Upper lobe of left lung (tissue), 4 donors: ENCODE data around the gene DENND5A.

Experiments used
- EP300 ChIP-seq, 4 donors: sonication (generic); formaldehyde crosslinking; IDR thresholded peaks; one replicate each; pipeline ENCODE4 v1.5.1; 2017; ENCODE audit warnings: antibody characterized with exemption in 4 of 4, control low read depth in 2 of 4
- POLR2AphosphoS5 ChIP-seq, 2 donors: sonication (generic); formaldehyde crosslinking; IDR thresholded peaks; one replicate each; pipeline ENCODE4 v1.5.1; 2017; ENCODE audit warnings: antibody characterized with exemption in 2 of 2
- TF ChIP-seq, protein P1 (sequence below), 6 experiments: fragments of 450-650 bp in 4 of 6; fragments of 200-600 bp in 2 of 6; sonication (generic) in 2 of 6; IDR thresholded peaks; one replicate each; pipeline ENCODE4 v1.5.1; 2016 to 2019; ENCODE audit warnings: antibody characterized with exemption in 6 of 6

DNA sequence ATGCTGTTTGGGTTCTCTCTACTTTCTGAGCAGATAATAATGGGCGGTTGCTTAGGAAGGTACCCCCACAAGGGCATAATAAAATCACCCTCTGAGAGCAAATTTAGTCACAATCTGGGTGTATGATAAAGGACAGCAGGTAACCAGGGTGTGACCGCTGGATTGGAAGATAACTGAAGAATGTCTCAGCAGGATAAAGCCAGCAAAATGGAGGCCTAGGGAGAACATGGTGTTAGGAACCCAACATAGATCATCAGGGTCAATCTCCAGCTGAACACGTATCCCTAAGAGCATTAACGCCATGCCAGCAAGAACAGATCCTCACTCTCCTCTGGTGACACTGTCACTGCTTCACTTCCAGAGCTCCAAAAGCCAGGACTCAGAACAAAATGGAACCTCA, 109.2 kb downstream of the DENND5A start:
- TF ChIP-seq, protein P1, sequence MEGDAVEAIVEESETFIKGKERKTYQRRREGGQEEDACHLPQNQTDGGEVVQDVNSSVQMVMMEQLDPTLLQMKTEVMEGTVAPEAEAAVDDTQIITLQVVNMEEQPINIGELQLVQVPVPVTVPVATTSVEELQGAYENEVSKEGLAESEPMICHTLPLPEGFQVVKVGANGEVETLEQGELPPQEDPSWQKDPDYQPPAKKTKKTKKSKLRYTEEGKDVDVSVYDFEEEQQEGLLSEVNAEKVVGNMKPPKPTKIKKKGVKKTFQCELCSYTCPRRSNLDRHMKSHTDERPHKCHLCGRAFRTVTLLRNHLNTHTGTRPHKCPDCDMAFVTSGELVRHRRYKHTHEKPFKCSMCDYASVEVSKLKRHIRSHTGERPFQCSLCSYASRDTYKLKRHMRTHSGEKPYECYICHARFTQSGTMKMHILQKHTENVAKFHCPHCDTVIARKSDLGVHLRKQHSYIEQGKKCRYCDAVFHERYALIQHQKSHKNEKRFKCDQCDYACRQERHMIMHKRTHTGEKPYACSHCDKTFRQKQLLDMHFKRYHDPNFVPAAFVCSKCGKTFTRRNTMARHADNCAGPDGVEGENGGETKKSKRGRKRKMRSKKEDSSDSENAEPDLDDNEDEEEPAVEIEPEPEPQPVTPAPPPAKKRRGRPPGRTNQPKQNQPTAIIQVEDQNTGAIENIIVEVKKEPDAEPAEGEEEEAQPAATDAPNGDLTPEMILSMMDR (IDR thresholded peaks at IDR 0.05), result no peak
- TF ChIP-seq POLR2AphosphoS5 (IDR thresholded peaks at IDR 0.05) (no peak), EP300 (IDR thresholded peaks at IDR 0.05) (no peak)
